IPS-NIHi7 (cell line): ENCODE results near the gene GRM5.
A peak's percentile ranks its signal among the peaks of the same experiment; 100 is the strongest.
"Not testable (repeated sequence)": the region's sequence is repeated elsewhere in the genome, so short reads cannot be mapped to it uniquely, and the experiment has no call there.

Experiments
- DNase-seq: peaks from one replicate; pipeline ENCODE4 v3.0.0; 2012; ENCODE audit warnings: mixed read lengths; ENCODE audit errors: extremely low spot score

GRM5 gene

GRCh38 chr11:88543902-88544655 lies 521.7 kb downstream of the GRM5 start:
- DNase-seq: peak; percentile 84

- DNase-seq: no peak
Measured at GRCh38 chr11:88541006-88541405, 524.8 kb downstream of the GRM5 start.

- no peak for DNase-seq
Measured at GRCh38 chr11:88538098-88538497, 527.7 kb downstream of the GRM5 start.

- DNase-seq: no peak
Measured at GRCh38 chr11:88537613-88538012, 528.2 kb downstream of the GRM5 start.

GRCh38 chr11:88536616-88537265 lies 529.0 kb downstream of the GRM5 start:
- DNase-seq: no peak

GRCh38 chr11:88535916-88536547 lies 529.8 kb downstream of the GRM5 start:
- DNase-seq: no peak

- no peak for DNase-seq
Measured at GRCh38 chr11:88535266-88535665, 530.5 kb downstream of the GRM5 start.

- not testable (repeated sequence) for DNase-seq
Measured at GRCh38 chr11:88534706-88535105, 531.1 kb downstream of the GRM5 start.

- no peak for DNase-seq
Measured at GRCh38 chr11:88534185-88534584, 531.6 kb downstream of the GRM5 start.

- DNase-seq: no peak
Measured at GRCh38 chr11:88533001-88533400, 532.8 kb downstream of the GRM5 start.

- no peak for DNase-seq
Measured at GRCh38 chr11:88531831-88532230, 534.0 kb downstream of the GRM5 start.

- DNase-seq: no peak
Measured at GRCh38 chr11:88529426-88529825, 536.4 kb downstream of the GRM5 start.

- no peak for DNase-seq
Measured at GRCh38 chr11:88523386-88524071, 542.3 kb downstream of the GRM5 start.

- DNase-seq: no peak
Measured at GRCh38 chr11:88522624-88523385, 543.0 kb downstream of the GRM5 start.

GRCh38 chr11:88521799-88522201 lies 544.0 kb downstream of the GRM5 start:
- no peak for DNase-seq

- no peak for DNase-seq
Measured at GRCh38 chr11:88521399-88521798, 544.4 kb downstream of the GRM5 start.

GRCh38 chr11:88520391-88520790 lies 545.4 kb downstream of the GRM5 start:
- DNase-seq: no peak

- no peak for DNase-seq
Measured at GRCh38 chr11:88515002-88515401, 550.8 kb downstream of the GRM5 start.

GRCh38 chr11:88511006-88511405 lies 554.8 kb downstream of the GRM5 start:
- no peak for DNase-seq

GRCh38 chr11:88508759-88509581 lies 556.8 kb downstream of the GRM5 start:
- peak; percentile 63 for DNase-seq

- no peak for DNase-seq
Measured at GRCh38 chr11:88508418-88508758, 557.4 kb downstream of the GRM5 start.
